HEK293 (cell line): ENCODE measurements around the gene ANKRD65.

Experiments
- CTCF ChIP-seq: fragments of 450-650 bp; formaldehyde crosslinking; IDR thresholded peaks from 2 replicates; pipeline ENCODE4 v1.5.1; 2016; ENCODE audit warnings: missing biosample characterization, missing genetic modification characterization
- GFI1B ChIP-seq: fragments of 450-650 bp; formaldehyde crosslinking; IDR thresholded peaks from 2 replicates; pipeline ENCODE4 v1.5.1; 2016; ENCODE audit warnings: missing biosample characterization, missing genetic modification characterization
- PRDM10 ChIP-seq: fragments of 450-650 bp; formaldehyde crosslinking; IDR thresholded peaks from 2 replicates; pipeline ENCODE4 v1.5.1; 2016; ENCODE audit warnings: missing biosample characterization, missing genetic modification characterization
- TCF7L2 ChIP-seq: IDR thresholded peaks from 2 replicates; pipeline ENCODE4 v1.6.1; 2011; ENCODE audit warnings: low read depth, mild to moderate bottlenecking, inconsistent platforms, low read length, moderate library complexity, borderline replicate concordance
- ZBTB26 ChIP-seq: fragments of 450-650 bp; formaldehyde crosslinking; optimal IDR thresholded peaks from 2 replicates; pipeline ENCODE3; 2016; ENCODE audit warnings: missing biosample characterization, mild to moderate bottlenecking, missing genetic modification characterization
- ZFP41 ChIP-seq: fragments of 450-650 bp; formaldehyde crosslinking; IDR thresholded peaks from 2 replicates; pipeline ENCODE4 v1.5.1; 2016; ENCODE audit warnings: missing biosample characterization, missing genetic modification characterization, borderline replicate concordance
- ZNF114 ChIP-seq: fragments of 450-650 bp; formaldehyde crosslinking; IDR thresholded peaks from 2 replicates; pipeline ENCODE4 v1.5.0; 2017; ENCODE audit warnings: missing biosample characterization, missing genetic modification characterization
- ZNF2 ChIP-seq: fragments of 450-650 bp; formaldehyde crosslinking; IDR thresholded peaks from 2 replicates; pipeline ENCODE4 v1.5.1; 2016; ENCODE audit warnings: missing biosample characterization, missing genetic modification characterization
- ZNF423 ChIP-seq: fragments of 450-650 bp; formaldehyde crosslinking; IDR thresholded peaks from 2 replicates; pipeline ENCODE4 v1.5.1; 2016; ENCODE audit warnings: missing biosample characterization, missing genetic modification characterization
- ZNF488 ChIP-seq: fragments of 450-650 bp; formaldehyde crosslinking; IDR thresholded peaks from 2 replicates; pipeline ENCODE4 v1.5.1; 2016; ENCODE audit warnings: missing biosample characterization, missing genetic modification characterization
- ZNF514 ChIP-seq: fragments of 450-650 bp; formaldehyde crosslinking; IDR thresholded peaks from 2 replicates; pipeline ENCODE4 v1.5.1; 2016; ENCODE audit warnings: missing biosample characterization, missing genetic modification characterization

GRCh38 chr1:1430992-1431844 is 10.1 kb upstream of the ANKRD65 start:
- no peak for TF ChIP-seq ZNF423
- TF ChIP-seq ZNF114 (tag by site-specific recombination), result no peak
- no peak for TF ChIP-seq PRDM10 (tag by site-specific recombination)
- no peak for TF ChIP-seq ZNF488 (tag by site-specific recombination)
- TF ChIP-seq ZBTB26 (tag by site-specific recombination), result no peak
- no peak for TF ChIP-seq ZNF2
- TF ChIP-seq CTCF, result no peak
- TF ChIP-seq GFI1B (tag by site-specific recombination), result no peak
- no peak for TF ChIP-seq TCF7L2
- no peak for TF ChIP-seq ZFP41 (tag by site-specific recombination)
- no peak for TF ChIP-seq ZNF514
